Activated CD8-positive, alpha-beta memory T cell treated with anti-CD3 and anti-CD28 coated beads, Interleukin-2, amount 50 U/mL, for 4 hours (primary cell): ENCODE results near the gene PITPNC1.
"Not testable (repeated sequence)": the region's sequence is repeated elsewhere in the genome, so short reads cannot be mapped to it uniquely, and the experiment has no call there.

Experiments
- DNase-seq: peaks from one replicate; pipeline ENCODE4 v3.0.0-alpha.2; 2020

The PITPNC1 gene

GRCh38 chr17:67372751-67373150 is 4.3 kb upstream of the PITPNC1 start:
- DNase-seq, result no peak

- DNase-seq, result peak; percentile 92
Observed at GRCh38 chr17:67374329-67375053, 2.6 kb upstream of the PITPNC1 start.

- DNase-seq, result no peak
Observed at GRCh38 chr17:67375054-67375427, 2.0 kb upstream of the PITPNC1 start.

GRCh38 chr17:67375716-67376115 is 1.4 kb upstream of the PITPNC1 start:
- no peak for DNase-seq

GRCh38 chr17:67376415-67376736 is 705 bp upstream of the PITPNC1 start:
- no peak for DNase-seq

GRCh38 chr17:67377488-67378453 is 690 bp downstream of the PITPNC1 start:
- DNase-seq, result peak; percentile 58

GRCh38 chr17:67378454-67379250 is 1.6 kb downstream of the PITPNC1 start:
- peak; percentile 83 for DNase-seq

GRCh38 chr17:67379251-67379630 is 2.2 kb downstream of the PITPNC1 start:
- DNase-seq, result no peak

- no peak for DNase-seq
Observed at GRCh38 chr17:67381929-67382257, 4.8 kb downstream of the PITPNC1 start.

- DNase-seq, result no peak
Observed at GRCh38 chr17:67385122-67385988, 8.3 kb downstream of the PITPNC1 start.

GRCh38 chr17:67386965-67387551 is 10.0 kb downstream of the PITPNC1 start:
- DNase-seq, result peak; percentile 66

GRCh38 chr17:67388536-67388935 is 11.5 kb downstream of the PITPNC1 start:
- not testable (repeated sequence) for DNase-seq

GRCh38 chr17:67388986-67389385 is 11.9 kb downstream of the PITPNC1 start:
- DNase-seq, result no peak

GRCh38 chr17:67390006-67390645 is 13.0 kb downstream of the PITPNC1 start:
- DNase-seq, result no peak

GRCh38 chr17:67390646-67391361 is 13.7 kb downstream of the PITPNC1 start:
- peak; percentile 54 for DNase-seq

- no peak for DNase-seq
Observed at GRCh38 chr17:67392111-67392510, 15.0 kb downstream of the PITPNC1 start.

- DNase-seq, result no peak
Observed at GRCh38 chr17:67393809-67394397, 16.8 kb downstream of the PITPNC1 start.

GRCh38 chr17:67399676-67400075 is 22.6 kb downstream of the PITPNC1 start:
- no peak for DNase-seq

GRCh38 chr17:67400193-67400592 is 23.1 kb downstream of the PITPNC1 start:
- no peak for DNase-seq

GRCh38 chr17:67401106-67401505 is 24.0 kb downstream of the PITPNC1 start:
- DNase-seq, result no peak
